ENCODE results near the gene GGTLC1.
A peak's percentile ranks its signal among the peaks of the same experiment; 100 is the strongest.

GGTLC1 gene

GRCh38 chr20:23963941-23964340, 24.6 kb downstream of the GGTLC1 start:
- no peak for DNase-seq

- DNase-seq: no peak
These were observed 26.3 kb downstream of the GGTLC1 start for GRCh38 chr20:23962272-23962671.

GRCh38 chr20:23959054-23959453, 29.5 kb downstream of the GGTLC1 start:
- no peak for DNase-seq

GRCh38 chr20:23955896-23956295, 32.7 kb downstream of the GGTLC1 start:
- no peak for DNase-seq

- no peak for DNase-seq
These were observed 34.4 kb downstream of the GGTLC1 start for GRCh38 chr20:23954008-23954745.

- no peak for DNase-seq
These were observed 42.4 kb downstream of the GGTLC1 start for GRCh38 chr20:23946206-23946605.

- no peak for DNase-seq
These were observed 45.3 kb downstream of the GGTLC1 start for GRCh38 chr20:23943304-23943703.

- DNase-seq: no peak
These were observed 48.9 kb downstream of the GGTLC1 start for GRCh38 chr20:23939641-23940040.

- no peak for DNase-seq
These were observed 49.5 kb downstream of the GGTLC1 start for GRCh38 chr20:23939063-23939462.

- no peak for DNase-seq
These were observed 50.5 kb downstream of the GGTLC1 start for GRCh38 chr20:23938118-23938438.

- peak; percentile 60 for DNase-seq
These were observed 51.1 kb downstream of the GGTLC1 start for GRCh38 chr20:23937303-23938117.
